Fibroblast of lung (primary cell): ENCODE results near the gene MYZAP. TPM values are rescaled to one million over a fixed set of nuclear protein-coding genes. Genes with fewer than 3 reads are reported as not detected.
A peak's percentile ranks its signal among the peaks of the same experiment; 100 is the strongest.

Source experiments
- DNase-seq, 2 donors: peaks; one replicate each; pipeline versions ENCODE4 v3.0.0 to v3.0.0-alpha.2; 2010; ENCODE audit warnings: low read depth in 2 of 2
- H2AFZ ChIP-seq: 2 replicates; pipeline ENCODE4 v1.5.1; 2012; ENCODE audit warnings: low read length, control low read depth, inconsistent platforms
- H3K27ac ChIP-seq: 2 replicates; pipeline ENCODE4 v1.5.1; 2011; ENCODE audit warnings: low read length, control low read depth; ENCODE audit not compliant: insufficient read depth
- H3K27me3 ChIP-seq: 2 replicates; pipeline ENCODE4 v1.5.1; 2011; ENCODE audit warnings: mild to moderate bottlenecking, low read length; ENCODE audit not compliant: control insufficient read depth, insufficient read depth
- H3K36me3 ChIP-seq: 2 replicates; pipeline ENCODE4 v1.5.1; 2011; ENCODE audit warnings: low read length; ENCODE audit not compliant: control insufficient read depth, insufficient read depth
- H3K4me1 ChIP-seq: 2 replicates; pipeline ENCODE4 v1.5.1; 2011; ENCODE audit warnings: low read length; ENCODE audit not compliant: control insufficient read depth, insufficient read depth; ENCODE audit errors: extremely low read depth
- H3K4me2 ChIP-seq: 2 replicates; pipeline ENCODE4 v1.5.1; 2011; ENCODE audit warnings: low read length, control low read depth; ENCODE audit not compliant: insufficient read depth; ENCODE audit errors: extremely low read depth
- H3K4me3 ChIP-seq, 4 experiments: fragments of 200-600 bp in 1 of 4; sonication (generic) in 1 of 4; replicated peaks in 1 of 4; 2 replicates each; pipeline ENCODE4 v1.5.1; 2011 to 2016; ENCODE audit warnings: low read length in 4 of 4, low read depth in 3 of 4, mild to moderate bottlenecking in 3 of 4, control low read depth in 2 of 4, inconsistent platforms in 1 of 4, mixed read lengths in 1 of 4; ENCODE audit not compliant: insufficient read depth in 1 of 4; ENCODE audit errors: control extremely low read depth in 1 of 4
- H3K79me2 ChIP-seq: 2 replicates; pipeline ENCODE4 v1.5.1; 2012; ENCODE audit warnings: mild to moderate bottlenecking, low read length, inconsistent platforms; ENCODE audit not compliant: control insufficient read depth, insufficient read depth
- H3K9ac ChIP-seq: 2 replicates; pipeline ENCODE4 v1.5.1; 2011; ENCODE audit warnings: mild to moderate bottlenecking, low read length, control low read depth; ENCODE audit not compliant: insufficient read depth
- H3K9me3 ChIP-seq: 2 replicates; pipeline ENCODE4 v1.5.1; 2012; ENCODE audit warnings: low read depth, low read length; ENCODE audit not compliant: control insufficient read depth, insufficient read depth
- H4K20me1 ChIP-seq: 2 replicates; pipeline ENCODE4 v1.5.1; 2011; ENCODE audit warnings: low read length; ENCODE audit not compliant: control insufficient read depth, insufficient read depth; ENCODE audit errors: extremely low read depth
- EZH2 ChIP-seq: IDR thresholded peaks from 2 replicates; pipeline ENCODE4 v1.5.1; 2012; ENCODE audit warnings: low read length, control low read depth, mild to moderate bottlenecking; ENCODE audit errors: missing control alignments
- polyA plus RNA-seq, 2 donors: library from polyadenylated mRNA; depleted of rRNA in 1 of 2; stranded (reverse) in 1 of 2; unstranded in 1 of 2; fragments of >200 nt; gene quantifications; 2 replicates each; pipeline ENCODE4 v1.2.1, GENCODE V29; 2011 to 2012; ENCODE audit warnings: missing spikeins in 1 of 2
- total RNA-seq: library from RNA; depleted of rRNA; stranded (reverse); fragments of >200 nt; gene quantifications from 2 replicates; pipeline ENCODE4 v1.2.1, GENCODE V29; 2014
- TF ChIP-seq, protein P1 (sequence below), 2 donors: IDR thresholded peaks in 1 of 2; conservative IDR thresholded peaks in 1 of 2; 1 replicate in 1 of 2; 2 replicates in 1 of 2; pipeline ENCODE4 v1.5.1; 2011 to 2012; ENCODE audit warnings: low read length in 2 of 2, control low read depth in 1 of 2, inconsistent platforms in 1 of 2, low read depth in 1 of 2, mild to moderate bottlenecking in 1 of 2

The MYZAP gene
- total and polyA plus RNA-seq, 2 donors (not counting 1 experiment from before 2014, with no cell fraction given), result 0.17 TPM; not detected in 1

GRCh38 chr15:57703387-57703786 lies 111.7 kb downstream of the MYZAP start:
- DNase-seq, result peak in 1 of 2 donors; percentile 61
- Histone ChIP-seq H3K27me3 (no peaks in the 10 kb centered on the region), H3K9ac (no peak overlapping the region), H3K27ac (no peak overlapping the region), H4K20me1 (no peaks in the 10 kb centered on the region), H3K4me3 (no peak overlapping the region), H3K9me3 (no peaks in the 10 kb centered on the region), H3K79me2 (peaks cover 17% of the 10 kb centered on the region), H3K4me1 (peaks cover 6% of the 10 kb centered on the region), H3K36me3 (no peaks in the 10 kb centered on the region), H2AFZ (no peak overlapping the region), H3K4me2 (no peak overlapping the region)
- TF ChIP-seq EZH2, result no peak
- TF ChIP-seq, protein P1, sequence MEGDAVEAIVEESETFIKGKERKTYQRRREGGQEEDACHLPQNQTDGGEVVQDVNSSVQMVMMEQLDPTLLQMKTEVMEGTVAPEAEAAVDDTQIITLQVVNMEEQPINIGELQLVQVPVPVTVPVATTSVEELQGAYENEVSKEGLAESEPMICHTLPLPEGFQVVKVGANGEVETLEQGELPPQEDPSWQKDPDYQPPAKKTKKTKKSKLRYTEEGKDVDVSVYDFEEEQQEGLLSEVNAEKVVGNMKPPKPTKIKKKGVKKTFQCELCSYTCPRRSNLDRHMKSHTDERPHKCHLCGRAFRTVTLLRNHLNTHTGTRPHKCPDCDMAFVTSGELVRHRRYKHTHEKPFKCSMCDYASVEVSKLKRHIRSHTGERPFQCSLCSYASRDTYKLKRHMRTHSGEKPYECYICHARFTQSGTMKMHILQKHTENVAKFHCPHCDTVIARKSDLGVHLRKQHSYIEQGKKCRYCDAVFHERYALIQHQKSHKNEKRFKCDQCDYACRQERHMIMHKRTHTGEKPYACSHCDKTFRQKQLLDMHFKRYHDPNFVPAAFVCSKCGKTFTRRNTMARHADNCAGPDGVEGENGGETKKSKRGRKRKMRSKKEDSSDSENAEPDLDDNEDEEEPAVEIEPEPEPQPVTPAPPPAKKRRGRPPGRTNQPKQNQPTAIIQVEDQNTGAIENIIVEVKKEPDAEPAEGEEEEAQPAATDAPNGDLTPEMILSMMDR (conservative IDR thresholded peaks at IDR 0.05 in 1 of 2, IDR thresholded peaks at IDR 0.05 in 1 of 2; ENCODE audit: low read depth in 1 of 2, low read length in 2 of 2), result no peak

GRCh38 chr15:57704441-57704840 lies 112.7 kb downstream of the MYZAP start:
- Histone ChIP-seq H3K79me2 (peaks cover 28% of the 10 kb centered on the region), H3K27ac (no peak overlapping the region), H2AFZ (no peak overlapping the region), H3K9me3 (no peaks in the 10 kb centered on the region), H3K4me1 (peaks cover 6% of the 10 kb centered on the region), H3K9ac (no peak overlapping the region), H3K36me3 (peaks cover 2% of the 10 kb centered on the region), H3K4me3 (no peak overlapping the region), H4K20me1 (no peaks in the 10 kb centered on the region), H3K4me2 (no peak overlapping the region), H3K27me3 (no peaks in the 10 kb centered on the region)
- TF ChIP-seq, protein P1 (conservative IDR thresholded peaks at IDR 0.05 in 1 of 2, IDR thresholded peaks at IDR 0.05 in 1 of 2; ENCODE audit: low read depth in 1 of 2, low read length in 2 of 2), result no peak
- TF ChIP-seq EZH2, result no peak
- DNase-seq, result no peak

DNA sequence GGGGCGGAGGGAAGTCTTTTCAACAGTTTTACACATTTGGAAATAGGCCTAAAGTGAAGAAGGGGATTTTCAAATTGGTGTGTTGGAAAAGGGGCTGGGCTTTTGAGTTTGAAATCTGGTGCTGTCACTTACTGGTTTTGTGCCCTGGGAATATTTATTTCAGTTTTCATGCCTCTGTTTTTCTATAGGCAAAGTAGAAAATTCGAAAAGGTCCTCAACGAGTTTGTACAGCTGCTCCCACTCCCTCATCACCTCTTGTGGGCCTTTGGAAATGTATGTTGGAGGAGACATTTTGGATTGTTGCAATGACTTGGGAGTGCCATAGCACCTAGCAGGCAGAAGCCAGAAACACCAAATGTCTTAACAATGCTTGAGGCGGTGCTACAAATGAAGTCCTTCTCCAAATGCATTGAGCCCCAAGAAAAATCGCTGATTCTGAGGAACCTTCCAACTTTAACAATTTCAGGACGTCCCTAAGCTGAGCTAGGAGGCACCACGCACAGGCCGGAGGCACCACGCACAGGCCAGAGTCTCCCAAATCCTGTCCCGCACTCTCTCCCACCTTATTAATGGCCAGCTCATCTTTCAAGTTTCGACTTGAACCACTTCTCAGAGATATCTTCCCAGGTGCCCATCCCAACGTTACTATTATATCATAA lies 114.2 kb downstream of the MYZAP start:
- no peaks in the 10 kb centered on the region for H3K9me3 ChIP-seq
- peaks cover 6% of the 10 kb centered on the region for H3K4me1 ChIP-seq
- H3K4me3 ChIP-seq, result peak overlapping the region; percentile 37 to 99 (median 77)
- peak overlapping the region; percentile 16 for H3K9ac ChIP-seq
- no peaks in the 10 kb centered on the region for H4K20me1 ChIP-seq
- H3K36me3 ChIP-seq, result peaks cover 5% of the 10 kb centered on the region
- TF ChIP-seq, protein P1 (conservative IDR thresholded peaks at IDR 0.05 in 1 of 2, IDR thresholded peaks at IDR 0.05 in 1 of 2; ENCODE audit: low read depth in 1 of 2, low read length in 2 of 2), result no peak
- TF ChIP-seq EZH2, result no peak
- peak overlapping the region; percentile 73 for H3K4me2 ChIP-seq
- DNase-seq, result no peak
- H3K27ac ChIP-seq, result peak overlapping the region; percentile 92
- no peaks in the 10 kb centered on the region for H3K27me3 ChIP-seq
- H3K79me2 ChIP-seq, result peaks cover 28% of the 10 kb centered on the region
- H2AFZ ChIP-seq, result peak overlapping the region; percentile 95
